NCI-H2029 (cell line): ENCODE data around the gene SYNDIG1.

Experiments used
- DNase-seq: peaks from one replicate; lab custom pipeline; 2025; lab: John Stamatoyannopoulos, UW

The SYNDIG1 gene

DNA sequence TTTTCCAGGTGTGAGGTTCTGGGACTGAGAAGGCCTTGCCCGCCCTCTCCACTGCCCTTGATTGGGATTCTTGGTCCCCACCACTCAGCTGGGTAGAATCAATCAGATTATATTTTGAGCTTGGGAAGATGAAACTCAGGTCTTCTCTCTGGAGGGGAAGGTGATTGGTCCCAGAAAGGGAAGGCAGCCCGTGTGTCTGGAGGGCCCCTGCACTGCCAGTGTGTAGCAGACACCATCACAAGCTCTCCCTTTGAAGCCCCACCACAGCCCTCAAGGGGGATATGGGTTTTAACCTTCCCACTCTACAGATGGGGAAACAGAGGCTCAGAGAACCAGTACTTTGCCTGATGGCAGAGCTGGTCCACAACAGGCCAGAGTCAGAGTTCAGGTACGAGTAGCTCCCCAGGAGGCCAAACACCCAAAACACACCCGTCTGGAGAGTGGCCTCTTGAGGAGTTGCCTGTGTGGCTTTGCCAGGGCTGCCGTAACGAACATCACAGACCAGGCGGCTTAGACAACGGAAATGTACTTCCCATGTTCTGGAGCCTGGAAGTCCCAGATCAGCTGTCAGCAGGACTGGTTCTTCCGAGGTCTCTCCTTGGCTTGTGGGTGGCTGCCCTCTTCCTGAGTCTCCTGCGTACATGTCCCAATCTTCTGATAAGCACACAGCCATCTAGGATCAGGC lies 205.6 kb downstream of the SYNDIG1 start:
- DNase-seq = no peak

DNA sequence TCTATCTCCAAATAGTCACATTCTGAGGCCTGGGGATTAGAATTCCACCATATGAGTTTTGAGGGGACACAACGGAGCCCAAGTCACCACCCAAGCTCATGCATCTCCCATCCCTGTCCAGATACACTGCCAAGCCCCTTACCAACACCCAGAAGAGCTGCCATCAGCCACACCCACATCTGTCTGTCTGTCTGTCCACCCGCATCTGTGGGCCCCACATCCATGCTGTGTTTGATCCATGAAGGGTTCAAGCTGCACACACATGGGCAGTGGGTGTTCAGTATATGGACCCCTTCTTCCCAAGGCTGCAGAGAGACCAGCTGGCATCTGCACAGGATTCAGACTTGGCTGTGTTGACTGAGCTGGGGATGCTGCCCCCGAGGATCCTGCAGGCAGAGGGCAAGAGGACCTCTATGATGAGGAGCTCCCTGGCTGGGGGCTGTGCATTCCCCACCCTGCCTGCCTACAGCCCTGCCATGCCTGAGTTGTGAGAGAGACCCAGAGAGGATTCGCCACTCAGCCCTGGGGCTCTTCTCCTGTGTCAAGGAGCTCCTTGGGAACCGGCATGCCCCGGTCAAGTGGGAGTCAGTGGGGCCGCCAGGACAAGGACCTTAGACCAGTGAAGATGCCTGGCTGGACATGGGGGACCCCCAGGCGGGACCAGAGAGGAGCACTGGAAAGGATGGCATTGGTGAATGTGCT lies 206.4 kb downstream of the SYNDIG1 start:
- DNase-seq = no peak

DNA sequence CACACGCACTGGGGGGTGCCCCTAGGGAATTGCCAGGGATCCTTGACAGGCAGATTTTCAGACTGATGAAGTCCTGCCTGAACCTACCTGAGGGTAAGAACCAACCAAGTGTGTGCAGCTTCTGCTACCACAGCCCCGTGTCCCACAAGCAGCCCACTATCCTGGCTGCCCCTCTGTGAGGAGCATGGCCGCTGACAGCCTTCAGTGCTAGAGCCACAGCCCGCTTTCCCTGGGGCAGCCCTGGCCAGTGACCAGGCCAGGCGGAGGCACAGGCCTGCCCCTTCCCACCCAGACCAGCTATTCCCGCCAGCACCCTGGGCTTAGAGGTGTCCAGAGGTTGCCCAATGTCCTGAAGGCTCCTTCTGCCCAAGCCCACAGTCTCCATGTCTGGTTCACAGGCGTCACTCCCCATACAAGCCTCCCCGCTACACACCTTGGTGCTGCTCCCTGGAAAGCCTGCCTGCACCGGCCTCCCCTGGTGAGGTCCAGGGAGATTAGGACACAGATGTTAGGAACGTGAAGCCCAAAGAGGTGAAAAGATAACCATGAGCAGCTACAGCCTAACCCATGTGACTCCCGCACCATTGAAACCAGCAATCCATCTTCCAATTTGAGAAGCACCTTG lies 207.0 kb downstream of the SYNDIG1 start:
- no peak for DNase-seq

DNA sequence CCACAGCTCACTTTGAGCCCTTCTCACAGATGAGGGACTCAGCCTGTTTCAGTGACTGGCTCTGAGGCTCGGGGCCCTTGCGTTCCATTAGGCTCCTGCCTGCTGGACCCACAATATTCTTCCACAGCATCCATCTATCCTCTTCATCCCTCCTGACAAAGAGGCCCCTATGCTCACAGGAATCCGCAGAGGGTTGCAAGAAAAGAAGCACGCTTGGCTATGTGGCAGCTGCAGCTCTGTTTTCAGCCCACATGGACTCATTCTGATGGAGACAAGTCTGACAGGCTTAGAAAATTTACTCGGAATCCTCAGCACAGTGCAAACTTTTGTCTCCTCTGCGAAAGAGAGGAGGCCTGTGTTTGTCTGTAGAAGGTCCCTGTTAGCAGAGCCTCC lies 207.5 kb downstream of the SYNDIG1 start:
- DNase-seq = no peak

DNA sequence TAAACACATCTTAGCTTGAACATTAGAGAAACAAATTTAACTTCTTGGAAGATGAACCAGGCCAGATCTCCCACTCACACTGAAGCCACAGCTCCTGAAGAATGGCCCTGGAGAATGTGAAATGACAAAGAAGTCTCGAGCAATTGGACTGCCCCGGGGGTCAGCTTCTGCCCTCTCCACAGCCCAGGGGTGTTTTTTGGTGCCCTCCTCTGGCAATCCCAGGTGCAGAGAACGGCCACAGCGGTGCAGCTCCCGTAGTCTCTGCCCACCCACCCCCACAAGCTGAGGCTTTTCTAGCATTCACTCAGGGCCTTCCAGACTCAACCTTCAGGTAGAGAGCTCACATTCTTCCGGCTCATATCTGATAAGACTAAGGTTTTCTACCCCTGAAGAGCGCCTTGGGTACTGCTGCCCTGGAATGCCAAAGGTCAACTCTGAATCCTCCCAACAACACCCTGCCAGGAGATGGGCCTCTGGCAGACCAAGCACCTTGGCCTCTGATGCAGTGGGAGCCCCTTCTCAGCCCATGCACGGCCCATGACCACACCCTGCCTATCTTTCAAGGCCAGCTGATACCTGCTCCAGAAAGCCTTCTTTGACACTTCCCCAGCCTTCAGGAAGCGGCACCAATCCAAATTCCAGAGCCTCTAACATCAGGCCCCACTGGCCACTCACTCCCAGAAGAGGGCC lies 208.3 kb downstream of the SYNDIG1 start:
- DNase-seq = no peak

DNA sequence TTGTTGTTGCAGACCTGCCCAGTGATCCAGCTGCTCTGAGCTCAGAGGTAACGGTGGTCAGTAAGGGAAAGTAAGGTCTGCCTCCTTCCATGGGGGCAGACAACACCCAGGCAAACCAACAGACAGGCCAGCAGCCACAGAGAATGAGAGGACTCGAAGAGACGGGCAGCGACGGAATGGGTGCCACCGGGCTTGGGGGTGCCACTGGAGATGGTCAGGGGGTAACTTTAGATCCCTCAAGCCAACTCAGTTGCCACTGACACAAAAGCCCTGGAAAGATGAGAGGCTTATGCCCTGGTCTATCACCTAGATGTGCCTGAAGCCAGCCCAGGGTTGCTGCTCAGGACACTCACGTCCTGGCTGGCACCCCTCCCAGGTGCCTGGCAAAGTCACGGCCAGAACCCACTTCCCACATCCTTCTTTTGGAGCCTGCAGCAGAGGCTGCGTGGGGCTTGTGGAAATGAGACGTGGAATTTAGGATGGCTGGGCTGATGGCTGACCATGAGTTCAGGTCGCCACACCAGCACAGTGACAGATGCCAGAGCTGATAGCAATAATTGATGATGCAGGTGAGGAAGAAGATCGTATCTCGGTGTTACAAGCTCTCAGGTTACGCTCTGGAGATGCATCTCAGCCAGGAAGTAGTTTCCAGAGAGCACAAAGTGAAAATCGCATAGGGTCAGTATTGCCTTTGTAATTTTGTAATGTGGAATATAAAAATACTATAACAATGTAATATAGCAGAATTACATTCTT lies 209.1 kb downstream of the SYNDIG1 start:
- no peak for DNase-seq

DNA sequence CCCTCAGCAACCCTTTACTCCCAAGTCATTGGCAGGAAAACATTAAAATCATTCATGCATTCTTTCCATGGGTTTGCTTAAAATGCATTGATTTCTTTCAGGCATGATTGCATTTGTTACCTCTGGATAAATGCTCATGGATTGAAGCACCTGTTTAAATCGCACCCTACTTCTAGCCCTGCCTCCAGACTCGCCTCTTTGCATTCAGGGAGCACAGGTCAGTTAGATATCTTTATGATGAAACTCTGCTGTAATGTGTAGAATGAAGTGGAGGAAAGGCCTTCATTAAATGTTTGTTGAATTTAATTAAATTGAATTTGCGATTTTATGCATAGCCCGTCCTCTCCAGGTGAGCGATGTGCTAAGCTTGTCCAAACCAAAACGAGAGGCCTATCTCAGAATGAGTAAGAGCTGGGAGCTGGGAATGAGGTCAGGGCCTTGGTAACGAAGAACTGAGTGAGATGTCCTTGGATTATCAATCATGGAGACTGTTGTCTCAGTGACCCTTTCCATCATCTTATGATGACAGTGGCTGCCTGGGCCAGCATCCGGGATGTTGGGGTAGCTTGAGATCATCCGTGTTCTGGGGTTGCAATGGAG lies 210.1 kb downstream of the SYNDIG1 start:
- DNase-seq = no peak

DNA sequence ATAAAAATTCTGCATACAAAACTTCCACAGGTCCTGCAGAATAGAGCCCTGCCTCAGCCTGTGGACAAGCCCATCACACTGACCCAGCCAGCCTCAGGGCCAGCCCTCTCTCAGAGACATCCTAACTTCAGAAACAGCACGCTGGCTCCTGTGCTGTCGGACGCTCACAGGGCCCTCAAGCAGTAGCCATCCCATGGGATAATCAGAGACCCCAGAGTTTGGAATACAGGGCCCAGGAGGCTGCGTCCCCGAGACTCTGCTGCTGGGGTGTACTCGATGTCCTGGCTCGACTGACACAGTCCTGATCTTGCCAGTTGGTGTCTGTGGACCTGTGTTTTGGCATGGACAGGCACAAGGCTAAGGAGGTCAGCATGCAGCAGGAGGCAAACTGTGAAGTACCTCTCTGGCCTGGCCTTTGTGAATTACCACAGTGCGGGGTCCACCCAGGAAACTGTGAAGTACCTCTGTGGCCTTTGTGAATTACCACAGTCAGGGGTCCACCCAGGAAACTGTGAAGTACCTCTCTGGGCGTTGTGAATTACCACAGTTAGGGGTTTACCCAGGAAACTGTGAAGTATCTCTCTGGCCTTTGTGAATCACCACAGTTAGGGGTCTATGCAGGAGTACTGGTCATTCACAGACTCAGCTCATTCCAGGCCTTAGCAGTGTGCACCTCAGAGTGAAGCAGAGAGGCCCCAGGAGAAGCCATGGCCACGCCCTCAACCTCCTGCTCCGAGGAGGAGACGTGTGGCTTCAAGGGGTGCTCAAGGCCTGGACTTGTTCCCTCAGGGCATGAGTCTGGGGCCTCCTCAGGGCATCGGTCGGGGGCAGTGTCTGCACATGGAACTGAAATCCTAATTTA lies 212.4 kb downstream of the SYNDIG1 start:
- no peak for DNase-seq

DNA sequence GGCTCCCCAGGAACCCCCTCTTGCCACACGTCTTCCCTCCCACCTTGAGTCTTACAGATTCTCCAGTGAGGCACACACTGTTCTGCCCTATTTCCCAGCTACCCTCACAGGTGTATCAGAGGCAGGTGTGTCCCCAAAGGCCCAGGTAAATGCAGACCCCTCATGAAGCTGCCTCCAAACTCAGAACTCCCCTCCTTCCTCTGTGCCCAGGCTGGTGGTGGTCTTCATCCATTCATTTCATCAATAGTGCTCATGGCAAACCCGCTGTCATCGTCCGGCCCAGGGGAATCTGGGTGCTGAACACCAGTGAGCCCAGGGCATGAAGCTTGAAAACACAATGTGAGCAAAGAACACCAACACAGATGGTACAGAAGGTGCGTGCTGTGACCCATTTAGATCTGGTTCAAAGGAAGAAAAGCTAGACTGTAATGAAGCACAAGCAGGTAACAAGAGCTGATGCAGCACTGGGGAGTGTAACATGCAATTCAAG lies 213.1 kb downstream of the SYNDIG1 start:
- no peak for DNase-seq

DNA sequence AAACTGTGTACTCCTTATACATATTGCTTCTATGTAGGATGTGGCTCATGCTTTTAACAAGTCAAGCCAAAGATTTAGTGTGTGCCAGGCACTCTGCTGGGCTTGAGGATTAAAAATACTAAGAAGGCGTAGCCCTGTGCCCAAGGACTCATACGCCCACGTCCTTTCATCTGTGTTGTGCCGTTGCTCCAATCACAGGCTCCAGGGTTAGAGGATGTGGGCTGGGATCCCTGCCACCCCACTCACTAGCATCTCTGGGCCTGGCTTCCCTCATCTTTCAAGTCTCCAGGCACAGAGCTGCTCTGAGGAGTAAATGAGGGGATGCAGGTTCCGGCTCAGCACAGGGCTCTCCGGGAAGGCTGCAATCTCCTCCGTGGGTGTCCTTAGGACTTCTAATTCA lies 214.2 kb downstream of the SYNDIG1 start:
- no peak for DNase-seq

DNA sequence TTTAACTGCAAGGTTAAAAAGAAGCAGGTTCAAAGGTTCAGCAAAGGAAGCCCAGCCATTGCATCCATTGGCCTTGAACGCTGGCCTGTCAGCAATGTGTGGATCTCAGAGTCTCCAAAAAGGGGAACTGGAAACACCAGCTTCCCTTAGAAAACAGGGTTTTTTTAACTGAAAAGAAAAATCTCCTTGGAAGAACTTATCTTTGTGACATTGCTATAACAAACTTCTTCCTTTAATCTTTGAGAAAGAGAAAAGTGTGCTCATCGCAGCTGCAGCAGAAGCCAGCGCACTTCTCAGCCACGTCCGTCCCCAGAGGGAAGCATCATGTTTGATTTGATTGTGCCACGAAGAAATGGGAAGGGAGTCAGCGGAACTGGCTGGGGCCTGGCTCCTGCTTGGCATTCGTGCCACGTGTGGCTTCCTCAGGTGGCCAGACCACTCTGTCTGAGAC lies 215.0 kb downstream of the SYNDIG1 start:
- no peak for DNase-seq

DNA sequence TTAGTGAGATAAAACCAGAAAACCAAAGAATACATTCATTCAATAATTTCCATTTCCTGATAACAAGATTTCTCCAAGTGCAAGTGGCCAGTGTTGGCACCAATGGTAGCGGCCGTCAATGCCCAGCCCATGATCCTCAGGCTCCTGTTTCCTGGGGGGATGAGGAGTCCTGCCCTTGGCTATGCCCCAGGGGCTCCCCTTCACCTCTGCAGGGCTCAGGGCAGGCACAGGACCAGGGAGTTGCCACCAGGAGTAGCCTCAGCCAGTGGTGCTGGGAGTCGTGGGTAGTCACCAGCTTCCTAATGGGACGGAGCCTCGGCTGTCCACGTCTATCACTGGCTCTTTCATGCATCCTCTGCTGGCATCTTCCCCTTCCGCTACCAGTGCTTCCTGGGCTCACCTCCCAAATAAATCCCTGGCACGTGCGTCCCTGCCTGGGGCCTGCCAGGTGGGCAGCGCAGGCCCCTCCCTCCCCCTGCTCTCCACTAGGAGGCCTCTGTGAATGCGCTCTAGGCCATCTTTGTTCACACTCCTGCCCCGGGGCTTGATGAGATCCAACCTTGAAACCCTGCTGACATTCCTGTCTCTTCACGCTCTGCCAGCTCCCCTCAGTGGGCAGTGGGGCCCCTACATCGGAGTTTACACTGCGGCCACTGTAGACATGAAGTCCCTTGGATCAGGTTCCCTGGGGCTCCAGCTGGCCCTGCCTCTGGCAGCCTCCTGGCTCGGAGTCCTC lies 215.7 kb downstream of the SYNDIG1 start:
- DNase-seq = no peak

DNA sequence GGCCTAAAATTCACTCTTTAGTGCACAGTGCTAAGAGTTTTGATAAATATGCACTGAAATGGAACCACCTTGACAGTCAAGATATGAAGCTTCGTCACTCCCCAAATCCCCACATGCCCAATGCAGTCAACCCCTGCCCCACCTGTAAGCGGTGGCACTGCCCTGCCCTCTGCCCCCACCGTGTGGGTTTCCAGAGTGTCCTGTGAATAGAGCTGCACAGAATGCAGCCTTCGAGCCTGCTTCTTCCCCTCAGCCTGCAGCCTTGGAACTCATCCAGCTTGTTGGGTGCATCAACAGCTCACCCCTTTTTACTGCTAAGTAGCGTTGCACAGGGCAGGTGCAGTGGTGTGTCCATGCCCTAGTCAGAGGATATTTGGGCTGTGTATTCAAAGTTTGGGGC lies 216.3 kb downstream of the SYNDIG1 start:
- no peak for DNase-seq

DNA sequence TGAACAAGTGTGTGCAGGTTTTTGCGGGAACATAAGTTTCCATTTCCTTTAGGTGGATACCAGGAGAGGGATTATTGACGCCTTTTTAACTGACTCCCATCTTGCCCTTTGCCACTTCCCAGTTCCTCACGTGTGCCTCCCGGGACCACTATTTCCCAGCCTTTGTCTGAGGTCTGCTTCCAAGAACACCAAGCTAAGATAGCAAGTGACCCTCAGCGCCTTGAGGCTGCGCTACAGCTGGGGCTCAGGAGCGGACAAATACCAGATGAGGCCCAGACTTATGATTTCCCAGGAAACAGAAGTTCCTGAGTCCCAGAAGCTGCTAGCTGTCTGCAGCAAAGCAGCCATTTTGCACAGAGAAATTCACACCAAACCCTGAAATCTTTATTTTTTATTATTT lies 216.7 kb downstream of the SYNDIG1 start:
- DNase-seq = no peak

DNA sequence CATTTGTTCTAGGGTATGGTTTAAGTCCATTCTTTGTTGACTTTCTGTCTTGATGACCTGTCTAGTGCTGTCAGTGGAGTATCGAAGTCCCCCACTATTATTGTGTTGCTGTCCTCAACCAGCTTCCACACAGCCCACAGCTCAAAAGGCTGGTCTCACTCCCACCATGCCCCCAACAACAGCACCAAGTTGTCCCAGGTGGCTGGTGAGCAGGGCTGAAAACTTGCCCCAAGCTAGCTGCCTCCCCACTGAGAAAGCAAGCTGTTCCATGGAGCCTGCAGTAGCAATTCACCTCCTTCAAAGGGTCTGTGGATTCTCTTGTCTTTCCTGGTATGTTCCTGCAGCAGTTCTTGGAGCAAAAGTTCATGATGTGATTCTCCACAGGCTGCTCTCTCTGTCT lies 221.0 kb downstream of the SYNDIG1 start:
- no peak for DNase-seq

DNA sequence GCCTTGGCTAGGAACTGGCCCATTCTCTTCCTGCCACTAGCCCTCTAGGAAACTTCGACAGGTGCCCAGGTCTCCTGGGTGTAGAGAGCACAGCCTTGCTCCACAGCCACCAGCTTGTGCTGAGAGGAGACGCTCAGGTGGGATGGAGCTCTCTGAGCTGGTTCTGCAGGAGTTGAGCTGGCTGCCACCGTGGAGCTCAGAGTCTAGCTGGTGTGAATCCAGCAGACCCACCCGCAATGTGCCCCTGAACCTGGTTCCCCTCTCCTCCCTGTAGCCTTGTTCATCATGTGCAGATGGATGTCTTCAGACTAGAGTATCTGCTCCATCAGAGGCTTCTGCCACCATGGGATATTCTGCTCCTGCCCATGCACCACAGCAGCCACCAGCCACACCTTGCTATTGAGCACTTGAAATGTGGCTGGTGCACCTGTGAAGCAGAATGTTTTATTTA lies 222.5 kb downstream of the SYNDIG1 start:
- DNase-seq = no peak

DNA sequence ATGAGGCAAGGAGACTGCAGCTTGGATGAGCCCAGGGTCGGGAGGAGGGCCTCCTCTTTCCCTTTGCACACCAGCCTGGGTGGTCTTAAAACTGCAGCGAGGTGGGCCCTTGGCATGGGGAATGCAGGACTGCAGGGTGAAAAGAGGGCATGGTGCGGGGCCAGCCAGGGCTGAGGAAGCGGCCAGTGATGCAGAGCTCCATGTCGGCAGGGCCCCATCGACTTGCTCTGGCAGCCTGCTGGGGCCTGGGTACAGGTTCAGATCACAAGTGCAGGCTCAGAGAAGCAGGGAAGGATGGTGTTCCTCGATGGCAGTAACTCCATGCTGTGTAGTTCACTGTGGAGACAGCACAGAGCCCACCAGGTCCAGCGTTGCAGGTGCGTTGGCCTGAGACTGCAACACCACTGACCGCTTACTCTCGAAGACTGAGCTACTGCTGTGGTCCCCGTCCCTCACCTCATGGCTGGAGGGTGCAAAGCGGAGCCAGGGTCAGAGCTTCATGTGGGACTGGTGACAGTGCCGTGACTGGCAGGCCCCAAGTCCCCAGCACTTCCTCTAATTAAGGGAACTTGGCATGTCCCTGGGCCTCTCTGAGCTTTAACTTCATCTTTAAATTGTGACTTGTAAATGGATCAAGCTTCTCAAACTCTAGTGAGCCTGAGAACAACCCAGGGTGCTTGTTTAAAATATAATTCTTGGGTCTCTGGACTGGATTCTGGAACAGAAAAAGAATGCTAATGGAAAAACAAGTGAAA lies 223.2 kb downstream of the SYNDIG1 start:
- DNase-seq = no peak

DNA sequence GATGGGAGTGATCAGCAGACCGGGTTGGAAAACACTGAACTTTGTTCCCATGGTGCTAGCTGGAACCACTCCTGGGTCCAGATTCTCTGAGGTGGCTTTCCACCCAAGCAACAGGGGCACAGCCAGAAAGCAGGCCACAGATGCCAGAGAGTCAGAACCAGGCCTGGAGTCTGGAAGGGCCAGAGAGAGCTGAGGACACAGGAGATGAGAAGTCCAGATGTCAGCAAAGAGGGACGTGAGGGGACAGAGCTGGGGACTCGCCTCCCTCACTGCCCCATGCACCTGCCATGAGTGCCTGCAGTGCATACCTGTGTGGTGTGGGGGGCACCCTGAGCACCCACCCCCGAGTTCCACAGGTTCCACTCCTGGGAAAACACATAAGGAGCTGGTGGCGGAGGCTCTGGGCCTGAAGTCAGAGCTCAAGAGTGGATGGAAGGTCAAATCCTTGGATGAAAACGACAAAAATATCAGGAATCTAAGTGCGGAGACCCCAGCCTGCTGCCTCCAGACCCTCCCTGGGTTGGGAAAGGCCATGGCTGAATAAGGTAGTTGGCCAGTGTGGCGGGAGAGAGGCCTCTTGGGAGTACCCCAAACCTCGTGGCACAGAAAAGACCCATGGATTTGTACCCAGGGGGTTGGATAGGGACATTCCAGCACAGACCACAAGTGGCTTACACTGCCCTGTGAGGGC lies 224.2 kb downstream of the SYNDIG1 start:
- no peak for DNase-seq
